Measurements from ENCODE around the gene NCF4.

Gene NCF4

DNA sequence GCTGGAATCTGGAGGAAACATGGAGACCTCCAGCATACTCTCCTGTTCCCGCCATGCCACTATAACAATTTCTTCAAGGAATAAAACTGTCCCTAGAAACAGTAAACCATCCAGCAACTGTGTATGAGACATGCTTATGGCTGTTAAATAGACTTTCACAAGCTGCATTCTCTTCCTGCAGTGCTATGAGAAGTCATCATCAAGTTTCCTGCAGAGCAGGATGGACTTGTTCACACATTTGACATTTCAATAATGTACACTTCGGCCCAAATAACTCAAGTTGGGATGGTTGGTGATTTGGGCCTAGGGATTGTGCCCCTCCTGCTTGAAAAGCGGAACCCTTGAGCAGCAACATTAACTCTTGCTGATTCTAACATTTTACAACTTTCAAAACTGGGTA is 32.5 kb downstream of the NCF4 start:
- TF ChIP-seq, protein P1, sequence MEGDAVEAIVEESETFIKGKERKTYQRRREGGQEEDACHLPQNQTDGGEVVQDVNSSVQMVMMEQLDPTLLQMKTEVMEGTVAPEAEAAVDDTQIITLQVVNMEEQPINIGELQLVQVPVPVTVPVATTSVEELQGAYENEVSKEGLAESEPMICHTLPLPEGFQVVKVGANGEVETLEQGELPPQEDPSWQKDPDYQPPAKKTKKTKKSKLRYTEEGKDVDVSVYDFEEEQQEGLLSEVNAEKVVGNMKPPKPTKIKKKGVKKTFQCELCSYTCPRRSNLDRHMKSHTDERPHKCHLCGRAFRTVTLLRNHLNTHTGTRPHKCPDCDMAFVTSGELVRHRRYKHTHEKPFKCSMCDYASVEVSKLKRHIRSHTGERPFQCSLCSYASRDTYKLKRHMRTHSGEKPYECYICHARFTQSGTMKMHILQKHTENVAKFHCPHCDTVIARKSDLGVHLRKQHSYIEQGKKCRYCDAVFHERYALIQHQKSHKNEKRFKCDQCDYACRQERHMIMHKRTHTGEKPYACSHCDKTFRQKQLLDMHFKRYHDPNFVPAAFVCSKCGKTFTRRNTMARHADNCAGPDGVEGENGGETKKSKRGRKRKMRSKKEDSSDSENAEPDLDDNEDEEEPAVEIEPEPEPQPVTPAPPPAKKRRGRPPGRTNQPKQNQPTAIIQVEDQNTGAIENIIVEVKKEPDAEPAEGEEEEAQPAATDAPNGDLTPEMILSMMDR (IDR thresholded peaks at IDR 0.05; ENCODE audit: borderline replicate concordance, insufficient read depth, low read depth, low read length), result no peak
- no peak overlapping the region for H3K4me3 ChIP-seq (ENCODE audit: low read depth, low read length)

DNA sequence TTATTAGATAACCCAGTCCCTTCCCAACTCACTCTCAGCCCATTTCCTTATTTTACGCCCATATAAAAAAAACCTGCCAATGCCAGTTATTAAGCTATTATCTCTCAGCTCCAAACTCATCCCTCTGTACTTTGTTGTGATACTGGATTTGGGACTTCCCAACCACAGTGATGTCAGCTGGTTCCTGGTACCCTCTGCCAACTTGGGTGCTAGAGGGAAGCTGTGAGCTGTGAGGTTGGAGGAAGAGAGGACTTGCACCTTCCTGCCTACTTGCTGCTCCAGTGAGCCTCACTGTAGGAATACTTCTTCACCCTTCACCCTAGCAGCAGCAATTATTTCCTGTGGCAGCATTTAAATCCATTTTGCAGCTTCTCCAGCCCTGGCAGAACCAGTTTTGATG is 33.5 kb downstream of the NCF4 start:
- no peak overlapping the region for H3K4me3 ChIP-seq (ENCODE audit: low read depth, low read length)
- TF ChIP-seq, protein P1 (IDR thresholded peaks at IDR 0.05; ENCODE audit: borderline replicate concordance, insufficient read depth, low read depth, low read length), result no peak

DNA sequence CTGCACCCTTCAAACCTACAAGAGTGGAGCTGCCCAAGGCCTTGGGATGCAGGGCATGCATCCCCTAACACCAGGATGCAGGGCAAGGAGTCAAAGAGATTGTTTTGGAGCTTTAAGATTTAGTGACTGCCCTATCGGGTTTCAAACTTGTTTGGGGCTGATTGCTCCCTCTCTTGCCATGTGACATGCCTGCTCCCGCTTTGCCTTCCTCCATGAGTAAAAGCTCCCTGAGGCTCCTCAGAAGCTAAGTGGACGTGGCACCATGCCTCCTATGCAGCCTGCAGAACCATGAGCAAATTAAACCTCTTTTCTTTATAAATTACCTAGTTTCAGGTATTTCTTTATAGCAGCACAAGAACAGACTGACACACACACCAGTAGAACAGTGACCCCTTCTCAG is 36.8 kb downstream of the NCF4 start:
- H3K4me3 ChIP-seq (ENCODE audit: low read depth, low read length), result no peak overlapping the region
- TF ChIP-seq, protein P1 (IDR thresholded peaks at IDR 0.05; ENCODE audit: borderline replicate concordance, insufficient read depth, low read depth, low read length), result no peak

GRCh38 chr22:36898690-36899089 is 37.9 kb downstream of the NCF4 start:
- TF ChIP-seq, protein P1 (IDR thresholded peaks at IDR 0.05; ENCODE audit: borderline replicate concordance, insufficient read depth, low read depth, low read length), result no peak
- H3K4me3 ChIP-seq (ENCODE audit: low read depth, low read length), result no peak overlapping the region

GRCh38 chr22:36899498-36899897 is 38.7 kb downstream of the NCF4 start:
- TF ChIP-seq, protein P1 (IDR thresholded peaks at IDR 0.05; ENCODE audit: borderline replicate concordance, insufficient read depth, low read depth, low read length), result no peak
- H3K4me3 ChIP-seq (ENCODE audit: low read depth, low read length), result no peak overlapping the region

GRCh38 chr22:36900225-36900624 is 39.4 kb downstream of the NCF4 start:
- TF ChIP-seq, protein P1 (IDR thresholded peaks at IDR 0.05; ENCODE audit: borderline replicate concordance, insufficient read depth, low read depth, low read length), result no peak
- H3K4me3 ChIP-seq (ENCODE audit: low read depth, low read length), result no peak overlapping the region

DNA sequence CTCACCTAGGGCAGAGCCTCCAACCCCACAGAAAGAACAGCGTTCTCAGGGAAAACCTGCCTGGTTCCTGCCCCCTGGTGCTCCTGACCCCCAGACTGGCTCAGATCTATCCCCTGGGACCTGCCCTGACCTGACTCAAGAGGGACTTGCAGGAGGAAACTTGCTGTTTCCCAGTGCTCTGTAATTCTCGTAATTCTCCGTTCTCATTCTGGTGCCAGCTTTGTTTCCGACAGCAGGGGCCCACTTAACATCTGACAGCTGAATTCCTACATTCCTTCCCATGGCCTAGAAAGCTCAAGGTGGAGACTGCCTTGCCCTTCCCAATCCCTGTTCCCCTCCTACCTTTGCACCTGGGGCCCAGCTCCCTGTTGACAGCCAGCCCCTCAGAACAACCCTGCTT is 40.1 kb downstream of the NCF4 start:
- H3K4me3 ChIP-seq (ENCODE audit: low read depth, low read length), result no peak overlapping the region
- TF ChIP-seq, protein P1 (IDR thresholded peaks at IDR 0.05; ENCODE audit: borderline replicate concordance, insufficient read depth, low read depth, low read length), result no peak

Data from GM12875 (cell line).